Measurements from ENCODE around the gene PLB1.

The PLB1 gene

GRCh38 chr2:28495551-28496250, at the start of gene PLB1:
Gene PLB1 (plus strand): TSS chr2:28496060. CDS start chr2:28496115, 55 bp downstream.
- Histone ChIP-seq H3K4me3 (ENCODE audit: low read depth, low read length) (no peak within 1 kb of the TSS), H3K4me1 (ENCODE audit: control insufficient read depth, insufficient read depth, low read length) (no peaks in the 10 kb centered on the region), H3K9me3 (ENCODE audit: control insufficient read depth, insufficient read depth, low read length) (no peaks in the 10 kb centered on the region), H3K9ac (ENCODE audit: low read depth, low read length) (no peak within 1 kb of the TSS), H3K36me3 (ENCODE audit: control insufficient read depth, insufficient read depth, low read length) (no peaks in the 10 kb centered on the region), H3K27me3 (ENCODE audit: control insufficient read depth, insufficient read depth, low read length) (no peaks in the 10 kb centered on the region)

GRCh38 chr2:28446531-28446930, 49.3 kb upstream of the PLB1 start:
- Histone ChIP-seq H3K4me3 (ENCODE audit: low read depth, low read length) (no peak overlapping the region), H3K4me1 (ENCODE audit: control insufficient read depth, insufficient read depth, low read length) (no peaks in the 10 kb centered on the region), H3K27me3 (ENCODE audit: control insufficient read depth, insufficient read depth, low read length) (no peaks in the 10 kb centered on the region), H3K9ac (ENCODE audit: low read depth, low read length) (no peak overlapping the region), H3K36me3 (ENCODE audit: control insufficient read depth, insufficient read depth, low read length) (no peaks in the 10 kb centered on the region), H3K9me3 (ENCODE audit: control insufficient read depth, insufficient read depth, low read length) (no peaks in the 10 kb centered on the region)

- Histone ChIP-seq H3K27me3 (ENCODE audit: control insufficient read depth, insufficient read depth, low read length) (no peaks in the 10 kb centered on the region), H3K4me3 (ENCODE audit: low read depth, low read length) (no peak overlapping the region), H3K9ac (ENCODE audit: low read depth, low read length) (no peak overlapping the region), H3K36me3 (ENCODE audit: control insufficient read depth, insufficient read depth, low read length) (no peaks in the 10 kb centered on the region), H3K4me1 (ENCODE audit: control insufficient read depth, insufficient read depth, low read length) (no peaks in the 10 kb centered on the region), H3K9me3 (ENCODE audit: control insufficient read depth, insufficient read depth, low read length) (no peaks in the 10 kb centered on the region)
Measured at GRCh38 chr2:28447086-28447485, 48.8 kb upstream of the PLB1 start.

GRCh38 chr2:28447943-28448792, 47.7 kb upstream of the PLB1 start:
- no peaks in the 10 kb centered on the region for H3K9me3 ChIP-seq (ENCODE audit: control insufficient read depth, insufficient read depth, low read length)
- no peaks in the 10 kb centered on the region for H3K4me1 ChIP-seq (ENCODE audit: control insufficient read depth, insufficient read depth, low read length)
- no peak overlapping the region for H3K4me3 ChIP-seq (ENCODE audit: low read depth, low read length)
- no peaks in the 10 kb centered on the region for H3K27me3 ChIP-seq (ENCODE audit: control insufficient read depth, insufficient read depth, low read length)
- H3K36me3 ChIP-seq (ENCODE audit: control insufficient read depth, insufficient read depth, low read length), result no peaks in the 10 kb centered on the region
- no peak overlapping the region for H3K9ac ChIP-seq (ENCODE audit: low read depth, low read length)

GRCh38 chr2:28448793-28449100, 47.1 kb upstream of the PLB1 start:
- H3K36me3 ChIP-seq (ENCODE audit: control insufficient read depth, insufficient read depth, low read length), result no peaks in the 10 kb centered on the region
- no peak overlapping the region for H3K9ac ChIP-seq (ENCODE audit: low read depth, low read length)
- no peaks in the 10 kb centered on the region for H3K4me1 ChIP-seq (ENCODE audit: control insufficient read depth, insufficient read depth, low read length)
- H3K9me3 ChIP-seq (ENCODE audit: control insufficient read depth, insufficient read depth, low read length), result no peaks in the 10 kb centered on the region
- no peak overlapping the region for H3K4me3 ChIP-seq (ENCODE audit: low read depth, low read length)
- no peaks in the 10 kb centered on the region for H3K27me3 ChIP-seq (ENCODE audit: control insufficient read depth, insufficient read depth, low read length)

GRCh38 chr2:28449126-28449487, 46.8 kb upstream of the PLB1 start:
- no peaks in the 10 kb centered on the region for H3K9me3 ChIP-seq (ENCODE audit: control insufficient read depth, insufficient read depth, low read length)
- no peaks in the 10 kb centered on the region for H3K27me3 ChIP-seq (ENCODE audit: control insufficient read depth, insufficient read depth, low read length)
- no peak overlapping the region for H3K4me3 ChIP-seq (ENCODE audit: low read depth, low read length)
- no peaks in the 10 kb centered on the region for H3K4me1 ChIP-seq (ENCODE audit: control insufficient read depth, insufficient read depth, low read length)
- no peaks in the 10 kb centered on the region for H3K36me3 ChIP-seq (ENCODE audit: control insufficient read depth, insufficient read depth, low read length)
- no peak overlapping the region for H3K9ac ChIP-seq (ENCODE audit: low read depth, low read length)

- Histone ChIP-seq H3K4me3 (ENCODE audit: low read depth, low read length) (no peak overlapping the region), H3K9ac (ENCODE audit: low read depth, low read length) (no peak overlapping the region)
Measured at GRCh38 chr2:28449488-28450395, 46.1 kb upstream of the PLB1 start.

GRCh38 chr2:28450901-28451565, 44.8 kb upstream of the PLB1 start:
- Histone ChIP-seq H3K27me3 (ENCODE audit: control insufficient read depth, insufficient read depth, low read length) (no peaks in the 10 kb centered on the region), H3K4me3 (ENCODE audit: low read depth, low read length) (no peak overlapping the region), H3K36me3 (ENCODE audit: control insufficient read depth, insufficient read depth, low read length) (no peaks in the 10 kb centered on the region), H3K4me1 (ENCODE audit: control insufficient read depth, insufficient read depth, low read length) (no peaks in the 10 kb centered on the region), H3K9ac (ENCODE audit: low read depth, low read length) (no peak overlapping the region), H3K9me3 (ENCODE audit: control insufficient read depth, insufficient read depth, low read length) (no peaks in the 10 kb centered on the region)

More at GRCh38 chr2:28449488-28450395, 46.1 kb upstream of the PLB1 start:
- H3K27me3 ChIP-seq (ENCODE audit: control insufficient read depth, insufficient read depth, low read length), result no peaks in the 10 kb centered on the region
- no peaks in the 10 kb centered on the region for H3K36me3 ChIP-seq (ENCODE audit: control insufficient read depth, insufficient read depth, low read length)
- no peaks in the 10 kb centered on the region for H3K9me3 ChIP-seq (ENCODE audit: control insufficient read depth, insufficient read depth, low read length)
- H3K4me1 ChIP-seq (ENCODE audit: control insufficient read depth, insufficient read depth, low read length), result no peaks in the 10 kb centered on the region

- Histone ChIP-seq H3K9ac (ENCODE audit: low read depth, low read length) (no peak overlapping the region), H3K9me3 (ENCODE audit: control insufficient read depth, insufficient read depth, low read length) (no peaks in the 10 kb centered on the region), H3K4me1 (ENCODE audit: control insufficient read depth, insufficient read depth, low read length) (no peaks in the 10 kb centered on the region), H3K36me3 (ENCODE audit: control insufficient read depth, insufficient read depth, low read length) (no peaks in the 10 kb centered on the region), H3K4me3 (ENCODE audit: low read depth, low read length) (no peak overlapping the region), H3K27me3 (ENCODE audit: control insufficient read depth, insufficient read depth, low read length) (no peaks in the 10 kb centered on the region)
Measured at GRCh38 chr2:28451793-28452533, 43.9 kb upstream of the PLB1 start.

GRCh38 chr2:28452534-28453081, 43.3 kb upstream of the PLB1 start:
- H3K27me3 ChIP-seq (ENCODE audit: control insufficient read depth, insufficient read depth, low read length), result no peaks in the 10 kb centered on the region
- H3K4me1 ChIP-seq (ENCODE audit: control insufficient read depth, insufficient read depth, low read length), result no peaks in the 10 kb centered on the region
- H3K9ac ChIP-seq (ENCODE audit: low read depth, low read length), result no peak overlapping the region
- no peaks in the 10 kb centered on the region for H3K9me3 ChIP-seq (ENCODE audit: control insufficient read depth, insufficient read depth, low read length)
- H3K4me3 ChIP-seq (ENCODE audit: low read depth, low read length), result no peak overlapping the region
- H3K36me3 ChIP-seq (ENCODE audit: control insufficient read depth, insufficient read depth, low read length), result no peaks in the 10 kb centered on the region
